ENCODE results near the gene HCN2. TPM values are rescaled to one million over a fixed set of nuclear protein-coding genes. Genes with fewer than 3 reads are reported as not detected.

The HCN2 gene
- total RNA-seq, 2 donors from 2014 or later: 0.17 to 0.40 TPM

- H3K9ac ChIP-seq (ENCODE audit: low read depth in 2 of 2, low read length in 2 of 2): peak overlapping the region in 1 of 2 donors; percentile 50
- H3K27ac ChIP-seq: no peak overlapping the region
- DNase-seq: no peak
- H3K36me3 ChIP-seq: peaks cover 10% of the 10 kb centered on the region
- intact Hi-C loops (cut with DNase I): no loop called here
- H3K9me3 ChIP-seq: no peaks in the 10 kb centered on the region
- H3K4me1 ChIP-seq: peaks cover 28% of the 10 kb centered on the region
- H3K27me3 ChIP-seq: no peaks in the 10 kb centered on the region
- H3K4me3 ChIP-seq: no peak overlapping the region
- no peak for TF ChIP-seq CTCF (IDR thresholded peaks at IDR 0.05)
Measured at GRCh38 chr19:657611-658010, 67.9 kb downstream of the HCN2 start.

GRCh38 chr19:658059-658839, 68.6 kb downstream of the HCN2 start:
- H3K4me1 ChIP-seq: peaks cover 28% of the 10 kb centered on the region
- no peak for TF ChIP-seq CTCF (IDR thresholded peaks at IDR 0.05)
- H3K36me3 ChIP-seq: peaks cover 9% of the 10 kb centered on the region
- H3K27me3 ChIP-seq: no peaks in the 10 kb centered on the region
- DNase-seq: no peak
- H3K27ac ChIP-seq: no peak overlapping the region
- H3K4me3 ChIP-seq: no peak overlapping the region
- no peaks in the 10 kb centered on the region for H3K9me3 ChIP-seq
- intact Hi-C loops (cut with DNase I): no loop called here
- H3K9ac ChIP-seq (ENCODE audit: low read depth in 2 of 2, low read length in 2 of 2): peak overlapping the region in 1 of 2 donors; percentile 35

- Histone ChIP-seq H3K4me3 (peak overlapping the region; percentile 100), H3K36me3 (peaks cover 6% of the 10 kb centered on the region), H3K4me1 (peaks cover 28% of the 10 kb centered on the region), H3K27ac (no peak overlapping the region), H3K9ac (ENCODE audit: low read depth in 2 of 2, low read length in 2 of 2) (peak overlapping the region in 1 of 2 donors; percentile 35), H3K27me3 (no peaks in the 10 kb centered on the region), H3K9me3 (no peaks in the 10 kb centered on the region)
- intact Hi-C loops (cut with DNase I): no loop called here
- no peak for TF ChIP-seq CTCF (IDR thresholded peaks at IDR 0.05)
- DNase-seq: no peak
Measured at GRCh38 chr19:658916-659839, 69.5 kb downstream of the HCN2 start.

GRCh38 chr19:660793-661426, 71.2 kb downstream of the HCN2 start:
- Histone ChIP-seq H3K4me1 (peaks cover 34% of the 10 kb centered on the region), H3K36me3 (peaks cover 6% of the 10 kb centered on the region), H3K4me3 (peak overlapping the region; percentile 100), H3K27ac (peak overlapping the region; percentile 89), H3K9me3 (no peaks in the 10 kb centered on the region), H3K9ac (ENCODE audit: low read depth in 2 of 2, low read length in 2 of 2) (peak overlapping the region; percentile 89 to 97), H3K27me3 (no peaks in the 10 kb centered on the region)
- intact Hi-C loops (cut with DNase I): loop anchor here (10.0 kb wide), 1 partner anchor 76 kb away; the partner anchor contains the start of gene HCN2
- DNase-seq: peak; percentile 79
- TF ChIP-seq CTCF (IDR thresholded peaks at IDR 0.05): no peak

Measured in colonic mucosa (tissue), 4 donors.